GM21619 (cell line): ENCODE data around the gene BEND6.
A peak's percentile ranks its signal among the peaks of the same experiment; 100 is the strongest.
"Not testable (repeated sequence)": the region's sequence is repeated elsewhere in the genome, so short reads cannot be mapped to it uniquely, and the experiment has no call there.

Source experiments
- ATAC-seq: cut with Tn5 transposase; IDR thresholded peaks from one replicate; pipeline ENCODE4 v1.9.1; 2021; ENCODE audit not compliant: unreplicated experiment

The BEND6 gene

GRCh38 chr6:56977192-56977591, 22.3 kb downstream of the BEND6 start:
- ATAC-seq: no peak

- no peak for ATAC-seq
Measured at GRCh38 chr6:56978530-56978929, 23.6 kb downstream of the BEND6 start.

- no peak for ATAC-seq
Measured at GRCh38 chr6:56984361-56984760, 29.5 kb downstream of the BEND6 start.

- ATAC-seq: no peak
Measured at GRCh38 chr6:56984884-56985283, 30.0 kb downstream of the BEND6 start.

- no peak for ATAC-seq
Measured at GRCh38 chr6:56986611-56987010, 31.7 kb downstream of the BEND6 start.

- ATAC-seq: no peak
Measured at GRCh38 chr6:56988145-56988544, 33.2 kb downstream of the BEND6 start.

- peak; percentile 53 for ATAC-seq
Measured at GRCh38 chr6:56992036-56992435, 37.1 kb downstream of the BEND6 start.

GRCh38 chr6:56992703-56993102, 37.8 kb downstream of the BEND6 start:
- no peak for ATAC-seq

- no peak for ATAC-seq
Measured at GRCh38 chr6:56995347-56995902, 40.5 kb downstream of the BEND6 start.

GRCh38 chr6:56996401-56996800, 41.5 kb downstream of the BEND6 start:
- no peak for ATAC-seq

GRCh38 chr6:56999049-56999448, 44.1 kb downstream of the BEND6 start:
- ATAC-seq: no peak

- not testable (repeated sequence) for ATAC-seq
Measured at GRCh38 chr6:56999748-57000147, 44.8 kb downstream of the BEND6 start.

- no peak for ATAC-seq
Measured at GRCh38 chr6:57002197-57002596, 47.3 kb downstream of the BEND6 start.

GRCh38 chr6:57004292-57004691, 49.4 kb downstream of the BEND6 start:
- no peak for ATAC-seq

GRCh38 chr6:57006101-57006500, 51.2 kb downstream of the BEND6 start:
- ATAC-seq: no peak

- ATAC-seq: not testable (repeated sequence)
Measured at GRCh38 chr6:57008069-57008468, 53.2 kb downstream of the BEND6 start.

- no peak for ATAC-seq
Measured at GRCh38 chr6:57013521-57013926, 58.6 kb downstream of the BEND6 start.

GRCh38 chr6:57017069-57017468, 62.2 kb downstream of the BEND6 start:
- no peak for ATAC-seq

- ATAC-seq: no peak
Measured at GRCh38 chr6:57017841-57018240, 62.9 kb downstream of the BEND6 start.

- no peak for ATAC-seq
Measured at GRCh38 chr6:57019434-57019833, 64.5 kb downstream of the BEND6 start.

GRCh38 chr6:57021086-57021720, 66.3 kb downstream of the BEND6 start:
- ATAC-seq: peak; percentile 83

GRCh38 chr6:57024321-57024720, 69.4 kb downstream of the BEND6 start:
- ATAC-seq: no peak

GRCh38 chr6:57024775-57025174, 69.9 kb downstream of the BEND6 start:
- no peak for ATAC-seq
